ENCODE data around the gene CAMSAP1. TPM values are rescaled to one million over a fixed set of nuclear protein-coding genes. Genes with fewer than 3 reads are reported as not detected.

Gene CAMSAP1
- total RNA-seq, 5 donors from 2014 or later (not counting 1 experiment from before 2014, with no cell fraction given), result 25.6 to 38.7 (median 35.6) TPM

GRCh38 chr9:135811801-135812200, 95.5 kb downstream of the CAMSAP1 start:
- Histone ChIP-seq H3K9me3 (no peaks in the 10 kb centered on the region), H3K36me3 (ENCODE audit: control insufficient read depth in 2 of 2, extremely low read depth in 1 of 2, insufficient read depth in 1 of 2, low read length in 1 of 2) (peaks cover 29 to 56% of the 10 kb centered on the region in 2 donors), H3K27ac (ENCODE audit: low read length) (no peak overlapping the region), H3K4me3 (ENCODE audit: control insufficient read depth in 1 of 2, extremely low read depth in 1 of 2, low read length in 1 of 2) (no peak overlapping the region), H3K27me3 (replicated peaks in 1 of 2; ENCODE audit: control insufficient read depth in 2 of 2, extremely low read depth in 1 of 2, insufficient read depth in 2 of 2, low read length in 1 of 2) (no peaks in the 10 kb centered on the region), H3K4me1 (ENCODE audit: control insufficient read depth in 1 of 2, extremely low read depth in 1 of 2, insufficient read depth in 2 of 2, low read length in 2 of 2) (no peaks in the 10 kb centered on the region)
- no peak for DNase-seq
- no peak for ATAC-seq (replicated peaks in 1 of 4)
- H3K27me3 Mint-ChIP-seq, result no peaks in the 10 kb centered on the region
- POLR2A ChIA-PET, result no interaction called here
- CTCF ChIA-PET, result no interaction called here
- H3K27ac Mint-ChIP-seq, result no peak overlapping the region
- no peaks in the 10 kb centered on the region for H3K9me3 Mint-ChIP-seq
- peaks cover 68% of the 10 kb centered on the region for H3K36me3 Mint-ChIP-seq
- H3K4me1 Mint-ChIP-seq, result peaks cover 0 to 6% (median 0%) of the 10 kb centered on the region in 3 donors
- 88% methylated on average over 11 of the region's 11 CpGs for WGBS (ENCODE audit: insufficient coverage)
- H3K4me3 Mint-ChIP-seq, result no peak overlapping the region

GRCh38 chr9:135810806-135811575, 96.4 kb downstream of the CAMSAP1 start:
- H3K9me3 Mint-ChIP-seq, result no peaks in the 10 kb centered on the region
- H3K4me1 ChIP-seq (ENCODE audit: control insufficient read depth in 1 of 2, extremely low read depth in 1 of 2, insufficient read depth in 2 of 2, low read length in 2 of 2), result no peaks in the 10 kb centered on the region
- WGBS (ENCODE audit: insufficient coverage), result 98% methylated on average over 15 of the region's 23 CpGs
- no peak overlapping the region for H3K27ac Mint-ChIP-seq
- no peaks in the 10 kb centered on the region for H3K27me3 ChIP-seq (replicated peaks in 1 of 2; ENCODE audit: control insufficient read depth in 2 of 2, extremely low read depth in 1 of 2, insufficient read depth in 2 of 2, low read length in 1 of 2)
- H3K4me1 Mint-ChIP-seq, result peaks cover 1 to 7% (median 2%) of the 10 kb centered on the region in 3 donors
- no peaks in the 10 kb centered on the region for H3K9me3 ChIP-seq
- ATAC-seq (replicated peaks in 1 of 4), result no peak
- H3K4me3 Mint-ChIP-seq, result no peak overlapping the region
- H3K36me3 ChIP-seq (ENCODE audit: control insufficient read depth in 2 of 2, extremely low read depth in 1 of 2, insufficient read depth in 1 of 2, low read length in 1 of 2), result peaks cover 24 to 48% of the 10 kb centered on the region in 2 donors
- ChIA-PET CTCF (no interaction called here), POLR2A (no interaction called here)
- no peak overlapping the region for H3K4me3 ChIP-seq (ENCODE audit: control insufficient read depth in 1 of 2, extremely low read depth in 1 of 2, low read length in 1 of 2)
- no peak for DNase-seq
- no peaks in the 10 kb centered on the region for H3K27me3 Mint-ChIP-seq
- peaks cover 62% of the 10 kb centered on the region for H3K36me3 Mint-ChIP-seq
- H3K27ac ChIP-seq (ENCODE audit: low read length), result no peak overlapping the region

- H3K27me3 ChIP-seq (replicated peaks in 1 of 2; ENCODE audit: control insufficient read depth in 2 of 2, extremely low read depth in 1 of 2, insufficient read depth in 2 of 2, low read length in 1 of 2), result no peaks in the 10 kb centered on the region
- DNase-seq (no peak), ATAC-seq (replicated peaks in 1 of 4) (no peak)
- Mint-ChIP-seq H3K4me1 (peaks cover 5 to 14% (median 8%) of the 10 kb centered on the region in 3 donors), H3K27me3 (no peaks in the 10 kb centered on the region), H3K4me3 (no peak overlapping the region), H3K27ac (no peak overlapping the region), H3K9me3 (no peaks in the 10 kb centered on the region), H3K36me3 (peaks cover 46% of the 10 kb centered on the region)
- H3K4me1 ChIP-seq (ENCODE audit: control insufficient read depth in 1 of 2, extremely low read depth in 1 of 2, insufficient read depth in 2 of 2, low read length in 2 of 2), result peaks cover 0 to 5% of the 10 kb centered on the region in 2 experiments
- CTCF ChIA-PET, result no interaction called here
- 100% methylated on average over 8 of the region's 10 CpGs for WGBS (ENCODE audit: insufficient coverage)
- no peak overlapping the region for H3K27ac ChIP-seq (ENCODE audit: low read length)
- H3K4me3 ChIP-seq (ENCODE audit: control insufficient read depth in 1 of 2, extremely low read depth in 1 of 2, low read length in 1 of 2), result no peak overlapping the region
- H3K9me3 ChIP-seq, result no peaks in the 10 kb centered on the region
- POLR2A ChIA-PET, result no interaction called here
- H3K36me3 ChIP-seq (ENCODE audit: control insufficient read depth in 2 of 2, extremely low read depth in 1 of 2, insufficient read depth in 1 of 2, low read length in 1 of 2), result peaks cover 16 to 35% of the 10 kb centered on the region in 2 donors
Observed at GRCh38 chr9:135809166-135809565, 98.2 kb downstream of the CAMSAP1 start.

- Histone ChIP-seq H3K27me3 (replicated peaks in 1 of 2; ENCODE audit: control insufficient read depth in 2 of 2, extremely low read depth in 1 of 2, insufficient read depth in 2 of 2, low read length in 1 of 2) (no peaks in the 10 kb centered on the region), H3K27ac (ENCODE audit: low read length) (no peak overlapping the region), H3K9me3 (no peaks in the 10 kb centered on the region), H3K36me3 (ENCODE audit: control insufficient read depth in 2 of 2, extremely low read depth in 1 of 2, insufficient read depth in 1 of 2, low read length in 1 of 2) (peaks cover 0 to 9% of the 10 kb centered on the region in 2 donors), H3K4me1 (ENCODE audit: control insufficient read depth in 1 of 2, extremely low read depth in 1 of 2, insufficient read depth in 2 of 2, low read length in 2 of 2) (peaks cover 0 to 5% of the 10 kb centered on the region in 2 experiments), H3K4me3 (ENCODE audit: control insufficient read depth in 1 of 2, extremely low read depth in 1 of 2, low read length in 1 of 2) (no peak overlapping the region)
- Mint-ChIP-seq H3K36me3 (peaks cover 13% of the 10 kb centered on the region), H3K27ac (no peak overlapping the region), H3K27me3 (no peaks in the 10 kb centered on the region), H3K4me1 (peaks cover 5 to 14% (median 8%) of the 10 kb centered on the region in 3 donors), H3K4me3 (no peak overlapping the region), H3K9me3 (no peaks in the 10 kb centered on the region)
- CTCF ChIA-PET, result no interaction called here
- POLR2A ChIA-PET, result no interaction called here
- no peak for DNase-seq
- ATAC-seq (replicated peaks in 1 of 4), result no peak
- 46% methylated on average over 19 of the region's 22 CpGs for WGBS (ENCODE audit: insufficient coverage)
Observed at GRCh38 chr9:135805422-135806022, 101.8 kb downstream of the CAMSAP1 start.

GRCh38 chr9:135804581-135805421, 102.5 kb downstream of the CAMSAP1 start:
- 91% methylated on average over 12 of the region's 24 CpGs for WGBS (ENCODE audit: insufficient coverage)
- no peak for ATAC-seq (replicated peaks in 1 of 4)
- no peak overlapping the region for H3K27ac Mint-ChIP-seq

GRCh38 chr9:135803441-135803840, 103.9 kb downstream of the CAMSAP1 start:
- Histone ChIP-seq H3K4me3 (ENCODE audit: control insufficient read depth in 1 of 2, extremely low read depth in 1 of 2, low read length in 1 of 2) (no peak overlapping the region), H3K9me3 (no peaks in the 10 kb centered on the region), H3K4me1 (ENCODE audit: control insufficient read depth in 1 of 2, extremely low read depth in 1 of 2, insufficient read depth in 2 of 2, low read length in 2 of 2) (peaks cover 0 to 5% of the 10 kb centered on the region in 2 experiments), H3K36me3 (ENCODE audit: control insufficient read depth in 2 of 2, extremely low read depth in 1 of 2, insufficient read depth in 1 of 2, low read length in 1 of 2) (no peaks in the 10 kb centered on the region), H3K27me3 (replicated peaks in 1 of 2; ENCODE audit: control insufficient read depth in 2 of 2, extremely low read depth in 1 of 2, insufficient read depth in 2 of 2, low read length in 1 of 2) (no peaks in the 10 kb centered on the region), H3K27ac (ENCODE audit: low read length) (no peak overlapping the region)
- ChIA-PET CTCF (no interaction called here), POLR2A (no interaction called here)
- H3K4me3 Mint-ChIP-seq, result no peak overlapping the region
- no peaks in the 10 kb centered on the region for H3K27me3 Mint-ChIP-seq
- H3K4me1 Mint-ChIP-seq, result peaks cover 5 to 14% (median 8%) of the 10 kb centered on the region in 3 donors
- no peak overlapping the region for H3K27ac Mint-ChIP-seq
- WGBS (ENCODE audit: insufficient coverage), result 82% methylated on average over 6 of the region's 10 CpGs
- H3K9me3 Mint-ChIP-seq, result no peaks in the 10 kb centered on the region
- ATAC-seq (replicated peaks in 1 of 4), result no peak
- peaks cover 3% of the 10 kb centered on the region for H3K36me3 Mint-ChIP-seq
- DNase-seq, result no peak

More at GRCh38 chr9:135804581-135805421, 102.5 kb downstream of the CAMSAP1 start:
- H3K4me3 ChIP-seq (ENCODE audit: control insufficient read depth in 1 of 2, extremely low read depth in 1 of 2, low read length in 1 of 2), result no peak overlapping the region
- ChIA-PET CTCF (no interaction called here), POLR2A (no interaction called here)
- no peaks in the 10 kb centered on the region for H3K27me3 Mint-ChIP-seq
- H3K36me3 ChIP-seq (ENCODE audit: control insufficient read depth in 2 of 2, extremely low read depth in 1 of 2, insufficient read depth in 1 of 2, low read length in 1 of 2), result peaks cover 0 to 2% of the 10 kb centered on the region in 2 donors
- DNase-seq, result no peak
- H3K36me3 Mint-ChIP-seq, result peaks cover 8% of the 10 kb centered on the region
- peaks cover 5 to 14% (median 8%) of the 10 kb centered on the region in 3 donors for H3K4me1 Mint-ChIP-seq
- no peak overlapping the region for H3K4me3 Mint-ChIP-seq
- H3K4me1 ChIP-seq (ENCODE audit: control insufficient read depth in 1 of 2, extremely low read depth in 1 of 2, insufficient read depth in 2 of 2, low read length in 2 of 2), result peaks cover 0 to 5% of the 10 kb centered on the region in 2 experiments
- no peaks in the 10 kb centered on the region for H3K9me3 ChIP-seq
- H3K27me3 ChIP-seq (replicated peaks in 1 of 2; ENCODE audit: control insufficient read depth in 2 of 2, extremely low read depth in 1 of 2, insufficient read depth in 2 of 2, low read length in 1 of 2), result no peaks in the 10 kb centered on the region
- no peaks in the 10 kb centered on the region for H3K9me3 Mint-ChIP-seq
- no peak overlapping the region for H3K27ac ChIP-seq (ENCODE audit: low read length)
